ENCODE results near the gene VAT1. TPM values are rescaled to one million over a fixed set of nuclear protein-coding genes. Genes with fewer than 3 reads are reported as not detected.
"Not testable (repeated sequence)": the region's sequence is repeated elsewhere in the genome, so short reads cannot be mapped to it uniquely, and the experiment has no call there.

Gene VAT1
- total RNA-seq, 1 donor from 2014 or later = 567 TPM

DNA sequence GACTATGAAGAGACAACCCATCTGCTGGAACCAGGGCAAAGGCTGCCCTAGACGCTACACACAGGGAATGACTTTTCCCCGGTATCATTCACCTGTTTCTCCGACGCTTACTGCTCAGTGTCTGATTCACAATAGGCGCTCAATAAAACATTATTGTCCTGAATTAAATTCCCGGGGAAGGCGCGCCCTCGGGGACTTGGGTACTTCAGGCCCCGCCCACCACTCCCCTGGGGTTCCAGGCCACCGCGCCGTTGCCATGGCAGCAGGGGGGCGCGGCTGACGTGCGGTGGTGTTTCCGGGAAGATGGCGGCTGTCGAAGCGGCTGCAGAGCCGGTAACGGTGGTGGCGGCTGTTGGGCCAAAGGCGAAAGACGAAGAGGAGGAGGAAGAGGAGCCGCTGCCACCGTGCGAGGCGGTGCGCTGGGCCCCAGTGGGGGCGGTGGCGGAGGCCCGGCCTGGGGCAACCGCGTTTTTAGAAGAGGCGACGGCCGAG lies 41.9 kb downstream of the VAT1 start, which contains the start of gene RUNDC1:
RUNDC1 (plus strand) TSS at position 292 of the 492 bp plus-strand sequence; CDS start at position 304, 12 bp downstream.
- H3K9me3 Mint-ChIP-seq (ENCODE audit: low read depth) = no peaks in the 10 kb centered on the region
- no peak for DNase-seq (ENCODE audit: low spot score)
- no peak for TF ChIP-seq CTCF (IDR thresholded peaks at IDR 0.05)
- H3K36me3 Mint-ChIP-seq (ENCODE audit: low read depth) = peaks cover 7% of the 10 kb centered on the region
- H3K27ac Mint-ChIP-seq (ENCODE audit: unreplicated experiment) = peak within 1 kb of the TSS; percentile 92
- H3K4me3 Mint-ChIP-seq (ENCODE audit: unreplicated experiment) = peak within 1 kb of the TSS; percentile 99
- H3K4me1 Mint-ChIP-seq (ENCODE audit: low read depth) = peaks cover 35% of the 10 kb centered on the region
- H3K27me3 Mint-ChIP-seq (ENCODE audit: low read depth) = no peaks in the 10 kb centered on the region

GRCh38 chr17:42979511-42980273 lies 42.5 kb downstream of the VAT1 start, which contains the start of gene PTGES3L:
TSS of gene PTGES3L (minus strand) at chr17:42980080. CDS start at chr17:42980053, 27 bp downstream.
- Mint-ChIP-seq H3K9me3 (ENCODE audit: low read depth) (no peaks in the 10 kb centered on the region), H3K27ac (ENCODE audit: unreplicated experiment) (peak within 1 kb of the TSS; percentile 92), H3K27me3 (ENCODE audit: low read depth) (no peaks in the 10 kb centered on the region), H3K4me3 (ENCODE audit: unreplicated experiment) (peak within 1 kb of the TSS; percentile 99), H3K36me3 (ENCODE audit: low read depth) (peaks cover 5% of the 10 kb centered on the region), H3K4me1 (ENCODE audit: low read depth) (peaks cover 35% of the 10 kb centered on the region)
- no peak for TF ChIP-seq CTCF (IDR thresholded peaks at IDR 0.05)
- no peak for DNase-seq (ENCODE audit: low spot score)

- not testable (repeated sequence) for H3K9me3 Mint-ChIP-seq (ENCODE audit: low read depth); H3K4me3 Mint-ChIP-seq (ENCODE audit: unreplicated experiment); H3K27me3 Mint-ChIP-seq (ENCODE audit: low read depth); H3K36me3 Mint-ChIP-seq (ENCODE audit: low read depth); DNase-seq (ENCODE audit: low spot score); H3K27ac Mint-ChIP-seq (ENCODE audit: unreplicated experiment)
- peaks cover 19% of the 10 kb centered on the region for H3K4me1 Mint-ChIP-seq (ENCODE audit: low read depth)
Measured at GRCh38 chr17:42975701-42976100, 46.5 kb downstream of the VAT1 start.

GRCh38 chr17:42975265-42975664 lies 46.9 kb downstream of the VAT1 start:
- no peak overlapping the region for H3K27ac Mint-ChIP-seq (ENCODE audit: unreplicated experiment)
- DNase-seq (ENCODE audit: low spot score) = no peak

GRCh38 chr17:42973323-42973722 lies 48.9 kb downstream of the VAT1 start:
- not testable (repeated sequence) for H3K27me3 Mint-ChIP-seq (ENCODE audit: low read depth); DNase-seq (ENCODE audit: low spot score); H3K27ac Mint-ChIP-seq (ENCODE audit: unreplicated experiment); H3K36me3 Mint-ChIP-seq (ENCODE audit: low read depth); H3K4me1 Mint-ChIP-seq (ENCODE audit: low read depth); H3K9me3 Mint-ChIP-seq (ENCODE audit: low read depth); H3K4me3 Mint-ChIP-seq (ENCODE audit: unreplicated experiment)

More at GRCh38 chr17:42975265-42975664, 46.9 kb downstream of the VAT1 start:
- no peak for TF ChIP-seq CTCF (IDR thresholded peaks at IDR 0.05)
- H3K9me3 Mint-ChIP-seq (ENCODE audit: low read depth) = no peaks in the 10 kb centered on the region
- H3K27me3 Mint-ChIP-seq (ENCODE audit: low read depth) = no peaks in the 10 kb centered on the region
- no peak overlapping the region for H3K4me3 Mint-ChIP-seq (ENCODE audit: unreplicated experiment)
- peaks cover 17% of the 10 kb centered on the region for H3K4me1 Mint-ChIP-seq (ENCODE audit: low read depth)
- no peaks in the 10 kb centered on the region for H3K36me3 Mint-ChIP-seq (ENCODE audit: low read depth)

DNA sequence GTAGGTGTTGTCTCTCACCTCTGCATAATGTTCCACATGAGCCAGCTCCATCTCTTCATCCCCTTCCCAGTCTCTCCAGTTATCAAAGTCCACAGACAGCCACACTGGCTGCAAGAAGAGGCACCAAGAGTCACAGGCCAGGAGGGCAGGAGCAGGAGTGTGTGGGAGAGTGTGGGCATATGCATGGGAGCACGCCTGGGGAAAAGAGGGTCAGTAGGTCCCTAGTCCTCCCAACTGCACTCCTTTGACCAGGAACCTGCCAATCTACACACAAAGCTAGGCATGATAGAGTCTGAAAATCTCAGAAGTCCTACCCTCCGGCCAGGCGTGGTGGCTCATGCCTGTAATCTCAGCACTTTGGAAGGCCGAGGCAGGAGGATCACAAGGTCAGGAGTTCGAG lies 50.6 kb downstream of the VAT1 start:
- no peak for DNase-seq (ENCODE audit: low spot score)
- Mint-ChIP-seq H3K36me3 (ENCODE audit: low read depth) (no peaks in the 10 kb centered on the region), H3K4me1 (ENCODE audit: low read depth) (peaks cover 1% of the 10 kb centered on the region), H3K9me3 (ENCODE audit: low read depth) (no peaks in the 10 kb centered on the region), H3K27me3 (ENCODE audit: low read depth) (no peaks in the 10 kb centered on the region), H3K27ac (ENCODE audit: unreplicated experiment) (no peak overlapping the region), H3K4me3 (ENCODE audit: unreplicated experiment) (no peak overlapping the region)
- no peak for TF ChIP-seq CTCF (IDR thresholded peaks at IDR 0.05)

All from chondrocyte (in vitro differentiated cells).